Eye (tissue), 1 donor: Measurements from ENCODE around the gene ALAD.
"Not testable (repeated sequence)": the region's sequence is repeated elsewhere in the genome, so short reads cannot be mapped to it uniquely, and the experiment has no call there.

Source experiments
- DNase-seq: peaks from one replicate; pipeline ENCODE4 v3.0.0-alpha.2; 2015

Gene ALAD

GRCh38 chr9:113397203-113397631 is 3.9 kb downstream of the ALAD start:
- no peak for DNase-seq

GRCh38 chr9:113395000-113395861 is 5.9 kb downstream of the ALAD start:
- DNase-seq, result no peak

DNA sequence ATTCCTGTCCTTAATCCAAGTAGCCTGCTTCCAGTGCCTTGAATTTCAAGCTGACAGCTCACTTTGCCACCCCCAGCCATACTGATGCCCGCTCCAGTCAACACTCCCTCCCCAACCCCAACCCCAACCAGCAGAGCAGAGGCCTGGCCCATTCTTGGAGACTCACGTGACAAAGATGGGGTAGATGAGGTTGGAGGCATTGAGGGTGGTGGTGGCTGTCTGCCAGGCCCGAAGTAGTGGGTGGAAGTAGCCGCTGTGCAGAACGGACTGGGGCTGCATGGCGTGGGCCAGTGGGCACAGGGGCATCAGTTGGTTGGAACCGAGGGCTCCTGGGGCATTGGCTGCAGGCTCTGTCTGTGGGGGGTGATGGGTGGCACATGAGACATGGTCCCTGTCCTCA is 7.8 kb downstream of the ALAD start:
- no peak for DNase-seq

GRCh38 chr9:113391917-113392316 is 9.2 kb downstream of the ALAD start:
- no peak for DNase-seq

GRCh38 chr9:113390192-113390960 is 10.7 kb downstream of the ALAD start:
- DNase-seq, result no peak

- DNase-seq, result no peak
Measured at GRCh38 chr9:113389451-113389850, 11.6 kb downstream of the ALAD start.

DNA sequence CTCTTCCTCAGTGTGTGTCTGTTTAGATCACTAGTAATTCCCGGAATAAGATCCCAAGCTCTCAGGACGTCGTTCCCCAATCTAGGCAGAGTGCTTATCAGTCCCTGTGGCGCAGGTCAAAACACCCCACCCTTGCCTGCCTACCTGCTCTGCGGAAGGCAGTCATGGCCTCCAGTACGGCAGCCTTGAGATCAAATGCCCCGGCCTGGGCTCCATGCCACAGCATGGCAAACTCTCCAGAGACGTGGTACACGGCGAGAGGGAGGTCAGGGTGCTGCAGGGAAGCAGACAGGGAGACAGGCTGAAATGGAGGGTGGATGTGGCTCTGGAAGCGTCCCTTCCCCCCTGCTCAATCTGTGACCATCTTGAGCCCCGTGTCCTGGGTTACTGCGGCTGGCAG is 12.3 kb downstream of the ALAD start:
- DNase-seq, result no peak

- DNase-seq, result no peak
Measured at GRCh38 chr9:113387560-113388230, 13.4 kb downstream of the ALAD start.

DNA sequence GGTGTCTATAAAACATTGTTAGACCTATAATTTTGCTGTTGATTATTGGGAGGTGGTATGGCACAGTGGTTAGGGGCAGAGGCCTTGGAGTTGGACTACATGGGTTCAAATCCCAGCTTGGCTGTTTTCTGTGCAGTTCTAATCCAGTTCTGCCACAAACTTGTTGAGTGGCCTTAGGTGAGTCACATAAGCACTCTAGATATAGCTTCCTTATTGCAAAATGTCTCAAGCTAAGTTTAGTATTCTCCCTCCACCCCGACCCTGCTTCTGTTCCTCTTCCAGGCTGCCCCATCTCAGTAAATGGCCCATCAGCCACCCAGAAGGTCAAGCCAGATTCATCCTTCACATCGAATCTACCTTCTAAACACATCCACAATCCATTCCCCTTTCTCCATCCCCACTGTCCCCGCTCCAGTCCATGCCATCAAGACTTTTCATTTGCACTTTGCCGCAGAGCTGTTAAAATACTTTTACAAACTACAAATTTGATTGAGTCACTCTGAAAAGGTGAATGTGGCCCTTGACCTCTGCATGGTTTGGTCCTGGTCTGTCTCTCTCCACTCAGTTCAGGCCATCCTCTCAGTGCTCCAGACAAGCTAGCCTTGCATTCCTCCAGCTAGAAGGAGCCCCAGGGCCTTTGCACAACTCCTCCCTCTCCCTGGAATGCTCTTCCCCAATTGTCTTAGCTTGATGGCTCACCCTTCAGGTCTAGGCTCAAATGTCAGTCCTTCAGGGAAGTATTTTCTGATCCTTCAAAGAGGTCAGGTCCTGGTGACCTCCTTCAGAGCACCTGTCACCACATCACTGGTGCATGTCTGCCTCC is 14.3 kb downstream of the ALAD start:
- DNase-seq, result no peak

GRCh38 chr9:113381909-113382411 is 19.1 kb downstream of the ALAD start:
- DNase-seq, result no peak

GRCh38 chr9:113381441-113381840 is 19.6 kb downstream of the ALAD start:
- not testable (repeated sequence) for DNase-seq

GRCh38 chr9:113380869-113381378 is 20.2 kb downstream of the ALAD start:
- DNase-seq, result no peak

DNA sequence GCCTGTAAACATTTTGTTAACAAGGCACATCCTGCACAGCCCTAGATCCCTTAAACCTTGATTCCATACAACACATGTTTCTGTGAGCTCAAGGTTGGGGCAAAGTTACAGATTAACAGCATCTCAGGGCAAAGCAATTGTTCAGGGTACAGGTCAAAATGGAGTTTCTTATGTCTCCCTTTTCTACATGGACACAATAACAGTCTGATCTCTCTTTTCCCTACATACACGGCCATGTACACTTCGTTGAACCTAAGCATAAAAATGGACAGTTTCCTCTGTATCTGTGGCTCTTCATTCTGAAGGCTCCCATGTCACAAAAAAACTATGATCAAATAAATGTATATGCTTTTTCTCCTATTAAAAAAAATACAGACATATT is 21.3 kb downstream of the ALAD start:
- not testable (repeated sequence) for DNase-seq

- not testable (repeated sequence) for DNase-seq
Measured at GRCh38 chr9:113379094-113379828, 21.8 kb downstream of the ALAD start.

DNA sequence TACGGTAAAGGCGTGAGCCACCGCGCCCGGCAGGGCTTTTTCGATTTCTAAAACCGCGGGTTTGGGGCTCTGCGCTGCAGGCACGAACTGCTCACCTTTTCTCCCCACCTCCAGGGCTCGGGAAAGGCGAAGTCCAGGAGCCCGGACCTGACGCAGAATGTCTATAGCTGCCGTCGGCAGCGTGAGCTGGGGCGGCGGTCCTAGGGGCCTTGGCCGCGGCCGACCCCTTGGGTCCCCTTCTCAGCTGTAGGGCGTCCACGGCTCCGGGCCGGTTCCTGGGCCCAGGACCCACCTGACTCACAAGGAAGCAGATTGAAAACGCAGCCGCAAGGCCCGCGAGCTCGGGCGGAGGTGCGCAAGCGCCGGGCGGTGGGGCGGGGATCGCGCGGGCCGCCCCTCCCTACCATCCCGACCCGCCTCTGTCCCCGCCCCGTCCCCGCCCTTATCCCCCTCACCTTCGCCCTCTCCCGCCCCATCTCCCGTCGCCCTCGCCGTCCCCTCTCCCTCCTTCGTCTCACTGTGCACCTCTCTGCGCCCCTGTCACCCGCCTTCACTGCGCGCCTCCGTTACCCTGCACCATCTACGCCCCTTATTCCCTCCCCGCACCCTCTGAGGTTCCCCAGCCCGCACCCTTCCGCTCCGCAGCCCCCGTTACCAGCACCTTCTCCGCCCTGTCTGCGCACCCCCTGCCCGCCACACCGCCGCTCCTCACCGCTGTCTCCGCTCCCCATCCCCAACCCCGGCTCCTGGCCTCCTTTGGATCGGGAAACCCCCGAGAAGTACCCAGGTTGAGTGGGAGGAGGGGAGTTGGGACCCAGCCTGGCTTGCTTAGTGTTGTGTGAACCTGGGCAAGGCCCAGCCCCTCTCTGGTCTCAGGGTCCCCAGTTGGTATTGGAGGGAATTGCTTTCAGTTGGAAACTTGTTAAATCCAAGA is 24.2 kb downstream of the ALAD start, which contains the start of gene HDHD3:
Gene HDHD3, minus strand, starts transcription at position 353 of the 934 bp plus-strand sequence. CDS start 2,632 bp downstream, outside the sequence.
- DNase-seq, result peak; percentile 91

DNA sequence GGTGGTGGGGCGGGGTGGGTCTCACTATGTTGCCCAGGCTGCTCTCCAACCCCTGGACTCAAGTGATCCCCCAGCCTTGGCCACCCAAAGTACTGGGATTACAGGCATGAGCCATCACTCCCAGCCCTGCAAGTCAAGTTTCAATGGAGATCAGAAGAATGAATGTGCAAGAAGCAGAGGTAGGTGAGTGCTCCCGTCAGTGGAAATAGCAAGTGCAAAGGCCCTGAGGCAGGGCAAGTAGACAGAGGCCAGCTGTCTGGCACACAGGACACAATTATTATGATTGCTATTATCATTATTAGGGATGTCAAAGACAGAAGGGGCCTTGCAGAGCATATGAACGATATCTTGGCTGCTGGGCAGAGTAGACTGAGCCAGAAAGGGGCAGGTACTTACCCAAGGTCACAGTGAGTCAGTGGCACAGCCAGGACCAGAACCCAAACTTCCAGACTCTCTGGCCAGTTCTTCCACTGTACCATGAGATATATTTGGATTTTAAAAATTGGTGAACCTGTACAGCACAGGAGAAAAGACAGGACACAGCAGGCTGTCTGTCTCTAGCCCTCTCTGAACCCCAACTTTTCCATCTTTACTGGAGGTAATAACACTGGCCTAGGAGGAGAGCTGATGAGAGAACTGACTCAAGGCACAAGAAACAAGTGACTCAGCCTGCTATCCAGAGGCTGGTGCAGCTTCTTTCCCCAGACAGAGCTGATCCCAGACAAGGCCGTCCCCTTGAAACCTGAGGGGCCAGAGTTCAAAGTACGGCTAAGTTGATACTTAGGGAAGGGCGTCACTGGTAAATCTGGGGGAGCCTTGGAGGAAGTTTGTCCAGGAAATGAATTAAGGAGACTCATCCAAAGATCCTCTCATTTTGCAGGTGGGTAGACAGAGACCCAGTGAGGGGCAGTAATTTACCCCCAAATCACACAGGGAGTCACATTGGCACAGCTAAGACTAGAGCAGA is 25.7 kb downstream of the ALAD start:
- no peak for DNase-seq

DNA sequence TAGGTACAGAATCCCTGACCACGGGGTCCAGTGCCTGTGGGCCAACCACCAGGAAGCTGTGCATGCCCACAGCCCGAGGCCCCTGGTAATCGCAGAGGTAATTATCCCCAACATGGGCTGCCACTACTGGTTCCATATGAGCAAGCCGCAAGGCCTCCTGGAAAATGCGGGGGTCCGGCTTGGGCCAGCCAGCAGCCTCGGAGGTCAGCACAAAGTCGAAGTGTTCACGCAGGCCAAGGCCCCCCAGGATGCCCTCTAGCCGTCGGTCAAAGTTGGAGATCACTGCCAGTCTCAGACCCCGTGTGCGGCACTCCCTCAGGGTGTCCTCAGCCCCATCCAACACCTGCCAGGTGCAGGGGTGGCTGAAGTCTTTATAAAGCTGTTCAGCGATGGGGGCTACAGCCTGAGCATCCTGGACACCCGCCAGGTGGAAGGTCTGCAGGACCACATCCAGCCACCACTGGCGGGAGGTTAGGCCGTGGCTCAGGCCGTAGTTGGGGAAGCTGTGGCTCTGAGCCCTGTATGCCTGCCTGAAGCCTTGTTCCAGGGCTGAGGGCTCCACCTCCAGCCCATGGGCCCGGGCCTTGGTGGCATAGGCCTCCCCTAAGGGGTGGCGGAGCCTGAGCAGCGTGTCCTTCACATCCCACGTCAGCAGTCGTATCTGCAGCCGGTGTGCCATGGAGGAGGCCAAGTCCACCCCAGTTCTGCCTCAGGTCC is 27.2 kb downstream of the ALAD start:
- DNase-seq, result no peak

DNA sequence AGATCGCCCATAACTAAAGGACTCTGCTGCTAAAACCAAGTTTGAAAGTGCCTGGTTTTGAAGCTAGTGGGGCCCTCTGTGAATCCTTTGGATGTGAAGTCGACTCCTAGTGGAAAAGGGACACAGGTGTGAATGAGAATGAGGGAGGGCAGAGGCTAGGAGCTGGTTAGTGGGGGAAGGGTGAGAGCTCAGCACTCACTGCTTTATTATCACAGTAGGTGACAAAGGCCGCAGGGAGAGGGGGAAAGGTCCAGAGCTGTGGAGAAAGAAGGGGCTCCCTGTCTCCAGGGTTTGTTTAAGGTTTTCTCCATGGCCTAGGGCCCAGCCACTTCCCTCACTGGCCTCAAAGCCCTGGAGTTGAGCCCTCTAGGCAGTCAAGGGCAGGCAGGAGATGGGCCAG is 27.8 kb downstream of the ALAD start:
- DNase-seq, result no peak
